ENCODE data around the gene TIMM44. TPM values are rescaled to one million over a fixed set of nuclear protein-coding genes. Genes with fewer than 3 reads are reported as not detected.

TIMM44 gene
- total and polyA plus RNA-seq, 2 of the 8 experiments (the other 6 are each of a cell fraction or from before 2014, with no cell fraction given) = 131 to 150 TPM

GRCh38 chr19:7961920-7962626 is 18.6 kb upstream of the TIMM44 start:
- no peak overlapping the region for H3K56ac ChIP-seq (replicated peaks; ENCODE audit: insufficient read length, low read depth, low read length)
- no peak overlapping the region for H3K23ac ChIP-seq (ENCODE audit: insufficient read length)
- DNase-seq (ENCODE audit: low read depth in 1 of 2, low spot score in 2 of 2) (no peak), FAIRE-seq (no peak)
- H2AFZ ChIP-seq (ENCODE audit: low read length) = no peak overlapping the region
- H3K27me3 ChIP-seq (replicated peaks in 1 of 4; ENCODE audit: control insufficient read depth in 3 of 4, extremely low read depth in 1 of 4, insufficient read depth in 3 of 4, low read length in 3 of 4) = no peaks in the 10 kb centered on the region
- H3K79me1 ChIP-seq (ENCODE audit: low read depth, low read length) = no peaks in the 10 kb centered on the region; the same call in 1 of the 2 replicates
- peaks cover 5% of the 10 kb centered on the region in 2 experiments for H4K20me1 ChIP-seq (replicated peaks in 1 of 2; ENCODE audit: control insufficient read depth in 1 of 2, insufficient read depth in 2 of 2, low read length in 2 of 2)
- no peak overlapping the region for H2BK15ac ChIP-seq (ENCODE audit: low read length)
- no peak overlapping the region for H2AK5ac ChIP-seq (ENCODE audit: low read depth, low read length)
- H2BK120ac ChIP-seq (replicated peaks; ENCODE audit: low read depth, low read length) = no peak overlapping the region
- no peak overlapping the region for H3K14ac ChIP-seq (ENCODE audit: insufficient read length)
- H4K8ac ChIP-seq (ENCODE audit: extremely low read depth, insufficient read depth, low read length) = no peak overlapping the region
- no peaks in the 10 kb centered on the region for H3K9me3 ChIP-seq (ENCODE audit: insufficient read depth in 2 of 2, low read depth in 1 of 2, low read length in 1 of 2)
- peaks cover 24 to 60% (median 51%) of the 10 kb centered on the region in 4 experiments for H3K36me3 ChIP-seq (ENCODE audit: control insufficient read depth in 2 of 4, insufficient read depth in 4 of 4, low read length in 3 of 4)
- H2BK5ac ChIP-seq (ENCODE audit: low read depth, low read length) = no peak overlapping the region
- H3K4me2 ChIP-seq (ENCODE audit: insufficient read depth in 1 of 2, low read depth in 2 of 2, low read length in 2 of 2) = no peak overlapping the region
- CTCF ChIA-PET (ENCODE audit: partially characterized antibody) = interaction anchor here (0.7 kb wide), 1 partner anchor 18 kb away, joined by 5 read pairs; no protein-coding TSS in a partner anchor
- no peak overlapping the region for H3K18ac ChIP-seq (ENCODE audit: extremely low read depth, low read length)
- no peaks in the 10 kb centered on the region for H3K79me2 ChIP-seq (ENCODE audit: control insufficient read depth in 1 of 2, insufficient read depth in 2 of 2, low read length in 2 of 2)
- H3K4me1 ChIP-seq (replicated peaks in 1 of 4; ENCODE audit: control insufficient read depth in 3 of 4, insufficient read depth in 4 of 4, low read length in 3 of 4) = no peaks in the 10 kb centered on the region
- no peak overlapping the region for H3K27ac ChIP-seq (ENCODE audit: low read depth, low read length)
- POLR2A ChIA-PET (ENCODE audit: partially characterized antibody) = no interaction called here
- no peaks in the 10 kb centered on the region for H3K23me2 ChIP-seq (ENCODE audit: low read depth, low read length)
- WGBS, 2 experiments (ENCODE audit: extremely low coverage in 1 of 2, insufficient coverage in 1 of 2, insufficient read length in 1 of 2, insufficient replicate concordance in 2 of 2, low coverage in 1 of 2, low lambda C conversion rate in 2 of 2, missing lambda C conversion rate in 1 of 2) = 89% methylated on average over 13 of the region's 13 CpGs; no CpG with 5 or more reads in 1 of the 2 experiments
- no peak overlapping the region for H2BK12ac ChIP-seq (ENCODE audit: low read depth, low read length)
- no peak overlapping the region for H4K91ac ChIP-seq (replicated peaks; ENCODE audit: insufficient read length, low read length)
- H3K9ac ChIP-seq (replicated peaks in 1 of 4; ENCODE audit: extremely low read depth in 1 of 4, low read depth in 3 of 4, low read length in 3 of 4) = no peak overlapping the region
- H2BK20ac ChIP-seq (ENCODE audit: low read length) = no peak overlapping the region
- no peak overlapping the region for H3K4me3 ChIP-seq (ENCODE audit: extremely low read depth in 1 of 4, insufficient read depth in 2 of 4, low read depth in 3 of 4, low read length in 4 of 4)
- no peak overlapping the region for H3K4ac ChIP-seq (replicated peaks; ENCODE audit: insufficient read length, low read depth, low read length)
- no peak overlapping the region for H4K5ac ChIP-seq (ENCODE audit: insufficient read length, low read depth, low read length)
- TF ChIP-seq TCF12 (IDR thresholded peaks at IDR 0.05; ENCODE audit: low read depth, low read length) (no peak), TAF1 (IDR thresholded peaks at IDR 0.05; ENCODE audit: low read depth, low read length) (no peak), KDM1A (IDR thresholded peaks at IDR 0.05; ENCODE audit: borderline replicate concordance, low read length) (no peak), POLR2A (IDR thresholded peaks at IDR 0.05; ENCODE audit: control extremely low read depth in 1 of 2, low read depth in 2 of 2, low read length in 2 of 2) (no peak), PHF8 (conservative IDR thresholded peaks at IDR 0.05; ENCODE audit: low read depth, low read length) (no peak), CEBPB (IDR thresholded peaks at IDR 0.05; ENCODE audit: low read depth, low read length) (no peak), SP4 (IDR thresholded peaks at IDR 0.05; ENCODE audit: low read length) (no peak), CHD1 (IDR thresholded peaks at IDR 0.05; ENCODE audit: low read depth, low read length) (no peak), KDM5A (IDR thresholded peaks at IDR 0.05; ENCODE audit: low read length) (no peak), NRF1 (IDR thresholded peaks at IDR 0.05; ENCODE audit: low read depth, low read length) (no peak), SAP30 (IDR thresholded peaks at IDR 0.05; ENCODE audit: insufficient read depth, insufficient replicate concordance, low read length) (no peak), NANOG (IDR thresholded peaks at IDR 0.05; ENCODE audit: insufficient read depth, low read depth, low read length, poor library complexity, severe bottlenecking) (no peak)
- TF ChIP-seq, protein P1, sequence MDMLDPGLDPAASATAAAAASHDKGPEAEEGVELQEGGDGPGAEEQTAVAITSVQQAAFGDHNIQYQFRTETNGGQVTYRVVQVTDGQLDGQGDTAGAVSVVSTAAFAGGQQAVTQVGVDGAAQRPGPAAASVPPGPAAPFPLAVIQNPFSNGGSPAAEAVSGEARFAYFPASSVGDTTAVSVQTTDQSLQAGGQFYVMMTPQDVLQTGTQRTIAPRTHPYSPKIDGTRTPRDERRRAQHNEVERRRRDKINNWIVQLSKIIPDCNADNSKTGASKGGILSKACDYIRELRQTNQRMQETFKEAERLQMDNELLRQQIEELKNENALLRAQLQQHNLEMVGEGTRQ (IDR thresholded peaks at IDR 0.05; ENCODE audit: low read length) = no peak
